HCT116 (cell line): Measurements from ENCODE around the gene FGD3.

Experiments used
- ATF3 ChIP-seq: IDR thresholded peaks from 2 replicates; pipeline ENCODE4 v1.6.1; 2012
- CEBPB ChIP-seq: IDR thresholded peaks from 2 replicates; pipeline ENCODE4 v1.6.1; 2012; ENCODE audit warnings: low read depth
- EGR1 ChIP-seq: IDR thresholded peaks from 2 replicates; pipeline ENCODE4 v1.6.1; 2012; ENCODE audit warnings: low read depth
- POLR2A ChIP-seq: IDR thresholded peaks from 2 replicates; pipeline ENCODE4 v1.7.0; 2011; ENCODE audit warnings: borderline replicate concordance; ENCODE audit not compliant: insufficient read depth, insufficient read length; ENCODE audit errors: extremely low read depth
- POLR2AphosphoS5 ChIP-seq: IDR thresholded peaks from 2 replicates; pipeline ENCODE4 v1.6.1; 2011; ENCODE audit warnings: mild to moderate bottlenecking, low read depth, low read length, moderate library complexity
- RAD21 ChIP-seq: IDR thresholded peaks from 2 replicates; pipeline ENCODE4 v1.6.1; 2012; ENCODE audit warnings: low read depth, mild to moderate bottlenecking
- SP1 ChIP-seq: IDR thresholded peaks from 2 replicates; pipeline ENCODE4 v1.6.1; 2012; ENCODE audit warnings: low read depth
- TCF7L2 ChIP-seq: IDR thresholded peaks from 2 replicates; pipeline ENCODE4 v1.7.0; 2011; ENCODE audit warnings: borderline replicate concordance, inconsistent platforms; ENCODE audit not compliant: insufficient read depth, insufficient read length; ENCODE audit errors: extremely low read depth
- ZNF274 ChIP-seq: fragments of 200-500 bp; sonication (Bioruptor generic); IDR thresholded peaks from 2 replicates; pipeline ENCODE4 v1.6.1; 2014; ENCODE audit warnings: mild to moderate bottlenecking, low read depth, low read length, inconsistent platforms
- TF ChIP-seq, protein P1 (sequence below), 3 experiments: fragments of 200-600 bp in 1 of 3; sonication (generic) in 1 of 3; IDR thresholded peaks in 2 of 3; conservative IDR thresholded peaks in 1 of 3; 2 replicates each; pipeline ENCODE4 v1.5.1; 2012 to 2017; ENCODE audit warnings: low read depth in 2 of 3, low read length in 2 of 3, antibody characterized with exemption in 1 of 3, borderline replicate concordance in 1 of 3, control low read depth in 1 of 3, mild to moderate bottlenecking in 1 of 3, mixed read lengths in 1 of 3, mixed run types in 1 of 3, moderate library complexity in 1 of 3; ENCODE audit not compliant: insufficient read depth in 1 of 3
- TF ChIP-seq, protein P2 (sequence below): IDR thresholded peaks from 2 replicates; pipeline ENCODE4 v1.6.1; 2012

- TF ChIP-seq POLR2A (no peak), RAD21 (no peak), CEBPB (no peak), SP1 (no peak), EGR1 (no peak), TCF7L2 (no peak), POLR2AphosphoS5 (no peak), ZNF274 (no peak), ATF3 (no peak)
- TF ChIP-seq, protein P1, sequence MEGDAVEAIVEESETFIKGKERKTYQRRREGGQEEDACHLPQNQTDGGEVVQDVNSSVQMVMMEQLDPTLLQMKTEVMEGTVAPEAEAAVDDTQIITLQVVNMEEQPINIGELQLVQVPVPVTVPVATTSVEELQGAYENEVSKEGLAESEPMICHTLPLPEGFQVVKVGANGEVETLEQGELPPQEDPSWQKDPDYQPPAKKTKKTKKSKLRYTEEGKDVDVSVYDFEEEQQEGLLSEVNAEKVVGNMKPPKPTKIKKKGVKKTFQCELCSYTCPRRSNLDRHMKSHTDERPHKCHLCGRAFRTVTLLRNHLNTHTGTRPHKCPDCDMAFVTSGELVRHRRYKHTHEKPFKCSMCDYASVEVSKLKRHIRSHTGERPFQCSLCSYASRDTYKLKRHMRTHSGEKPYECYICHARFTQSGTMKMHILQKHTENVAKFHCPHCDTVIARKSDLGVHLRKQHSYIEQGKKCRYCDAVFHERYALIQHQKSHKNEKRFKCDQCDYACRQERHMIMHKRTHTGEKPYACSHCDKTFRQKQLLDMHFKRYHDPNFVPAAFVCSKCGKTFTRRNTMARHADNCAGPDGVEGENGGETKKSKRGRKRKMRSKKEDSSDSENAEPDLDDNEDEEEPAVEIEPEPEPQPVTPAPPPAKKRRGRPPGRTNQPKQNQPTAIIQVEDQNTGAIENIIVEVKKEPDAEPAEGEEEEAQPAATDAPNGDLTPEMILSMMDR (IDR thresholded peaks at IDR 0.05 in 2 of 3, conservative IDR thresholded peaks at IDR 0.05 in 1 of 3; ENCODE audit: borderline replicate concordance in 1 of 3, insufficient read depth in 1 of 3, low read depth in 2 of 3, low read length in 2 of 3), result no peak
- TF ChIP-seq, protein P2, sequence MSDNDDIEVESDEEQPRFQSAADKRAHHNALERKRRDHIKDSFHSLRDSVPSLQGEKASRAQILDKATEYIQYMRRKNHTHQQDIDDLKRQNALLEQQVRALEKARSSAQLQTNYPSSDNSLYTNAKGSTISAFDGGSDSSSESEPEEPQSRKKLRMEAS, result no peak
Observed at GRCh38 chr9:93045521-93045920, 98.2 kb downstream of the FGD3 start.
